H1 (cell line): ENCODE results near the gene SLU7. TPM values are rescaled to one million over a fixed set of nuclear protein-coding genes. Genes with fewer than 3 reads are reported as not detected.

Experiments
- CBX8 ChIP-seq: fragments of 300-800, 300-1000 bp; sonication (generic); IDR thresholded peaks from 2 replicates; pipeline ENCODE4 v1.7.1; 2016; ENCODE audit warnings: low read depth, low read length, borderline replicate concordance
- CTBP2 ChIP-seq: IDR thresholded peaks from 2 replicates; pipeline ENCODE4 v1.7.0; 2011; ENCODE audit warnings: borderline replicate concordance, mild to moderate bottlenecking, moderate library complexity, mixed read lengths, low read length; ENCODE audit not compliant: insufficient read depth, insufficient read length
- E2F6 ChIP-seq: IDR thresholded peaks from 2 replicates; pipeline ENCODE4 v1.6.1; 2012; ENCODE audit warnings: inconsistent platforms
- EGR1 ChIP-seq: IDR thresholded peaks from 2 replicates; pipeline ENCODE4 v1.6.1; 2011; ENCODE audit warnings: low read depth, low read length, borderline replicate concordance
- HDAC6 ChIP-seq: IDR thresholded peaks from one replicate; pipeline ENCODE4 v1.7.1; 2012; ENCODE audit warnings: low read depth, mild to moderate bottlenecking, inconsistent platforms, low read length, moderate library complexity
- TBP ChIP-seq: IDR thresholded peaks from 2 replicates; pipeline ENCODE4 v1.6.1; 2011; ENCODE audit warnings: low read depth, low read length, improper control_type of control experiment
- TCF12 ChIP-seq: IDR thresholded peaks from 2 replicates; pipeline ENCODE4 v1.6.1; 2011; ENCODE audit warnings: low read depth, mild to moderate bottlenecking, low read length
- polyA plus RNA-seq, 7 experiments: library from polyadenylated mRNA; depleted of rRNA in 3 of 7; stranded (reverse) in 5 of 7; unstranded in 2 of 7; fragments of >200 nt in 5 of 7; fragments of 200-250 nt in 2 of 7; gene quantifications; 1 replicate in 5 of 7; 2 replicates in 1 of 7; 4 replicates in 1 of 7; pipeline versions ENCODE4 v1.2.1 to v1.2.3, GENCODE V29; 2011 to 2013; ENCODE audit warnings: missing spikeins in 2 of 7, mixed read lengths in 2 of 7
- total RNA-seq: library from RNA; stranded (reverse); fragmentation: NEBNext Ultra II Directional; extraction: Animal tissue kit (Norgen Biotek cat#: 25700); gene quantifications from 2 replicates; pipeline ENCODE4 v1.2.1, GENCODE V29; 2021

Gene SLU7
- total and polyA plus RNA-seq, 2 of the 8 experiments (the other 6 are each of a cell fraction or from before 2014, with no cell fraction given): 6.0 to 34.1 TPM

- TF ChIP-seq CTBP2 (no peak), HDAC6 (no peak), TCF12 (no peak), E2F6 (no peak), TBP (no peak), EGR1 (no peak), CBX8 (no peak)
Measured at GRCh38 chr5:160385496-160385895, 33.4 kb downstream of the SLU7 start (continued).
